C4-2B (cell line): ENCODE results near the gene AGAP1.

Experiments used
- CTCF ChIP-seq: fragments of 450-650 bp; conservative IDR thresholded peaks from 2 replicates; pipeline ENCODE4 v1.5.1; 2017; ENCODE audit warnings: mild to moderate bottlenecking
- ZFX ChIP-seq: fragments of 450-650 bp; IDR thresholded peaks from 2 replicates; pipeline ENCODE4 v1.6.1; 2017

GRCh38 chr2:235826826-235827225 is 333.0 kb downstream of the AGAP1 start:
- TF ChIP-seq CTCF, result no peak
- TF ChIP-seq ZFX, result no peak
